ENCODE results near the gene ANKH. TPM values are rescaled to one million over a fixed set of nuclear protein-coding genes. Genes with fewer than 3 reads are reported as not detected.

Gene ANKH
- total and polyA plus RNA-seq, 4 donors = 9.3 to 57.1 (median 37.4) TPM

DNA sequence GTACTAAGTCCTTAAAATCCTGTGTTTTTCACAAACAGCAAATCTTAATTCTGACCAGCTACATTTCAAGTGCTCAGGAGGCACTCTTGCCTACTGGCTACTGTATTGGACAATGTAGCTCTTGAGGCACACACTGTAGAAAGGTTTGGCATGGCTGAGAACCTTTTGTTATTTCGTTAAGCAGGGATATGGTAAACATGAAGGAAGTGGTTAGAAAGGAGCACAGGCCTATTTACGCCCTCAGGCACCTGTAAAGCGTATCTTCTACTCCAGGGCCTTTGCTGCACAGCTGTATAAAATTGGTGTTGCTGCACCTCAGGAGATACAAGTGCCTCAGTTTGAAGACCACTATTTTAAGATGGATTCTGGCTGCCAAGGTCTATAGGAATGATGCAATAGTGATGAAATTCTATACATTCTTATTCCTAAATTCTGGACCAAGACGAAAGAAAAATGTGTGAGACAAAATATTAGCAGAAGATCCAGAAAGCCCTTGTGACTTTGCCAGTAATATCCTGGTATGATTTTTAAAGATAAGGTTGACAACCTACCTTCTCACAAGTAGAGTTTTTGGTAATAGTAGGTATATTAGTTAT is 216.3 kb downstream of the ANKH start (continued):
- TF ChIP-seq, protein P1, sequence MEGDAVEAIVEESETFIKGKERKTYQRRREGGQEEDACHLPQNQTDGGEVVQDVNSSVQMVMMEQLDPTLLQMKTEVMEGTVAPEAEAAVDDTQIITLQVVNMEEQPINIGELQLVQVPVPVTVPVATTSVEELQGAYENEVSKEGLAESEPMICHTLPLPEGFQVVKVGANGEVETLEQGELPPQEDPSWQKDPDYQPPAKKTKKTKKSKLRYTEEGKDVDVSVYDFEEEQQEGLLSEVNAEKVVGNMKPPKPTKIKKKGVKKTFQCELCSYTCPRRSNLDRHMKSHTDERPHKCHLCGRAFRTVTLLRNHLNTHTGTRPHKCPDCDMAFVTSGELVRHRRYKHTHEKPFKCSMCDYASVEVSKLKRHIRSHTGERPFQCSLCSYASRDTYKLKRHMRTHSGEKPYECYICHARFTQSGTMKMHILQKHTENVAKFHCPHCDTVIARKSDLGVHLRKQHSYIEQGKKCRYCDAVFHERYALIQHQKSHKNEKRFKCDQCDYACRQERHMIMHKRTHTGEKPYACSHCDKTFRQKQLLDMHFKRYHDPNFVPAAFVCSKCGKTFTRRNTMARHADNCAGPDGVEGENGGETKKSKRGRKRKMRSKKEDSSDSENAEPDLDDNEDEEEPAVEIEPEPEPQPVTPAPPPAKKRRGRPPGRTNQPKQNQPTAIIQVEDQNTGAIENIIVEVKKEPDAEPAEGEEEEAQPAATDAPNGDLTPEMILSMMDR (IDR thresholded peaks at IDR 0.05; ENCODE audit: low read depth, low read length, missing input control) = no peak
- TF ChIP-seq, protein P2, sequence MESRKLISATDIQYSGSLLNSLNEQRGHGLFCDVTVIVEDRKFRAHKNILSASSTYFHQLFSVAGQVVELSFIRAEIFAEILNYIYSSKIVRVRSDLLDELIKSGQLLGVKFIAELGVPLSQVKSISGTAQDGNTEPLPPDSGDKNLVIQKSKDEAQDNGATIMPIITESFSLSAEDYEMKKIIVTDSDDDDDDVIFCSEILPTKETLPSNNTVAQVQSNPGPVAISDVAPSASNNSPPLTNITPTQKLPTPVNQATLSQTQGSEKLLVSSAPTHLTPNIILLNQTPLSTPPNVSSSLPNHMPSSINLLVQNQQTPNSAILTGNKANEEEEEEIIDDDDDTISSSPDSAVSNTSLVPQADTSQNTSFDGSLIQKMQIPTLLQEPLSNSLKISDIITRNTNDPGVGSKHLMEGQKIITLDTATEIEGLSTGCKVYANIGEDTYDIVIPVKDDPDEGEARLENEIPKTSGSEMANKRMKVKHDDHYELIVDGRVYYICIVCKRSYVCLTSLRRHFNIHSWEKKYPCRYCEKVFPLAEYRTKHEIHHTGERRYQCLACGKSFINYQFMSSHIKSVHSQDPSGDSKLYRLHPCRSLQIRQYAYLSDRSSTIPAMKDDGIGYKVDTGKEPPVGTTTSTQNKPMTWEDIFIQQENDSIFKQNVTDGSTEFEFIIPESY (IDR thresholded peaks at IDR 0.05) = no peak
- no peak for TF ChIP-seq HNF4A (conservative IDR thresholded peaks at IDR 0.05)
- TF ChIP-seq JUND (IDR thresholded peaks at IDR 0.05) = no peak
- no peak for TF ChIP-seq TAF1 (conservative IDR thresholded peaks at IDR 0.05)
- TF ChIP-seq FOXA2 (IDR thresholded peaks at IDR 0.05) = no peak

Small RNA genes lying within 50 kb of the gene (small RNA-seq; reads per million reads assigned to genes)
- gene HNRNPKP5 = not detected
- gene MIR4637 = not detected

Other genes with a start within 250 kb of the ANKH start
- gene OTULIN, start 207.1 kb downstream of the ANKH start, total RNA-seq = 10 to 100 TPM; 12.7 to 44.4 TPM
- gene OTULIN, start 207.1 kb downstream of the ANKH start, polyA plus RNA-seq = 10 to 100 TPM in 1 of 2 donors, 1 to 10 TPM in 1; 8.6 to 11.6 TPM